Stimulated activated CD8-positive, alpha-beta memory T cell treated with anti-CD3 and anti-CD28 coated beads, Interleukin-4, amount 100 ng/mL, for 1 hour (primary cell): ENCODE results near the gene CTNND2.

Source experiments
- DNase-seq, 2 donors: peaks; one replicate each; pipeline ENCODE4 v3.0.0-alpha.2; 2020; ENCODE audit warnings: low read depth in 2 of 2, low spot score in 1 of 2

The CTNND2 gene, protein sequence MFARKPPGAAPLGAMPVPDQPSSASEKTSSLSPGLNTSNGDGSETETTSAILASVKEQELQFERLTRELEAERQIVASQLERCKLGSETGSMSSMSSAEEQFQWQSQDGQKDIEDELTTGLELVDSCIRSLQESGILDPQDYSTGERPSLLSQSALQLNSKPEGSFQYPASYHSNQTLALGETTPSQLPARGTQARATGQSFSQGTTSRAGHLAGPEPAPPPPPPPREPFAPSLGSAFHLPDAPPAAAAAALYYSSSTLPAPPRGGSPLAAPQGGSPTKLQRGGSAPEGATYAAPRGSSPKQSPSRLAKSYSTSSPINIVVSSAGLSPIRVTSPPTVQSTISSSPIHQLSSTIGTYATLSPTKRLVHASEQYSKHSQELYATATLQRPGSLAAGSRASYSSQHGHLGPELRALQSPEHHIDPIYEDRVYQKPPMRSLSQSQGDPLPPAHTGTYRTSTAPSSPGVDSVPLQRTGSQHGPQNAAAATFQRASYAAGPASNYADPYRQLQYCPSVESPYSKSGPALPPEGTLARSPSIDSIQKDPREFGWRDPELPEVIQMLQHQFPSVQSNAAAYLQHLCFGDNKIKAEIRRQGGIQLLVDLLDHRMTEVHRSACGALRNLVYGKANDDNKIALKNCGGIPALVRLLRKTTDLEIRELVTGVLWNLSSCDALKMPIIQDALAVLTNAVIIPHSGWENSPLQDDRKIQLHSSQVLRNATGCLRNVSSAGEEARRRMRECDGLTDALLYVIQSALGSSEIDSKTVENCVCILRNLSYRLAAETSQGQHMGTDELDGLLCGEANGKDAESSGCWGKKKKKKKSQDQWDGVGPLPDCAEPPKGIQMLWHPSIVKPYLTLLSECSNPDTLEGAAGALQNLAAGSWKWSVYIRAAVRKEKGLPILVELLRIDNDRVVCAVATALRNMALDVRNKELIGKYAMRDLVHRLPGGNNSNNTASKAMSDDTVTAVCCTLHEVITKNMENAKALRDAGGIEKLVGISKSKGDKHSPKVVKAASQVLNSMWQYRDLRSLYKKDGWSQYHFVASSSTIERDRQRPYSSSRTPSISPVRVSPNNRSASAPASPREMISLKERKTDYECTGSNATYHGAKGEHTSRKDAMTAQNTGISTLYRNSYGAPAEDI (N-terminal part only)

DNA sequence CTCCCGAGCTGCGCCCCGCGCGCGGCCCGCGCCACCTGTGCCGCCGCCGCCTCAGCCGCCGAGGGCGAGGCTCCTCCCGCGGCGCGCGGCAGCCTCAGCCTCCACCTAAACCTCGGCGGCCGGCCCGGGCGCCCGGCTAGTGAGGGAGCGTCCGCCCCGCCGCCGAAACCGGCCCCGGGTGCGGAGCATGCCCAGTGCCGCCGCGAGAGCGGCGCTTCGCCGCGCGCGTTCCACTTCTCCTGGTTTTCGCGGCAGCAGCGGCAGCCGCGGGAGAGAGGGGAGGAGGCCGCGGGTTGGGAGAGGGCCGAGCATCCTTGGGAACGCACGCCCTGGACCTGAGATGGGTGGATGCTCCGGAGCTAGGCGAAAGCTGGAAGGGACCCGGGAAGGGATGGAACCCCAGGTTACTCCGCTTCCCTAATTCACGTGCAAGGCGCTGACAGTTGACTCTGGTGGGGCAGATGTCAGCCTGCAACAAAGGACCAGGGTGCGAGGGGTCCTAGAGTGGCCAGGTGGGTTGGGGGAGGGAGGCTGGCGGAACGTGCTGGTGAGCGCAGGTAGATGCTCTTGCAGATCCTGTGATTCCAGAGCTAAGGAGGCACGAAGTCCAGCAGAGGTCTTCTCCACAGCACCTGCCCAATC lies at the start of gene CTNND2:
TSS of gene CTNND2 (minus strand) at position 182 of the 642 bp plus-strand sequence. CDS start 593 bp downstream, outside the sequence.
- DNase-seq, result no peak

DNA sequence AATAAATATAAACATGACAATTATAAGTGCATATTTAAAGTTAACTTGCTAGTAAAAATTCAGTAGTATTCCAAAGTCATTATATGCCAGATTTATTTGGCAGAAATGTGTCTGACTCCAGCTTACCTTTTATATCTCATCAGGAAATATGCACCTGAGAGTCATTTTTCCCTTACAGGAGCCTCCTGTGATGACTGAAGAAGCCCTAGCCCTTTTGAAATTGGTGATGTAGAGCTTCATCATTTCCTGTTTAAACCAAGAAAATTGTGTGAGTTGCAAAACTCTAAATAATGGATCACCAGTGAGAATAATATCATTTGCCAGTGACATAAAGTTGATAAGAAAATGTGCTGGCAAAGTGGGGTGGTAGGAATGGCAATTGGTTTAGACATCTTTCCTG lies 42.1 kb upstream of the CTNND2 start:
- no peak for DNase-seq

DNA sequence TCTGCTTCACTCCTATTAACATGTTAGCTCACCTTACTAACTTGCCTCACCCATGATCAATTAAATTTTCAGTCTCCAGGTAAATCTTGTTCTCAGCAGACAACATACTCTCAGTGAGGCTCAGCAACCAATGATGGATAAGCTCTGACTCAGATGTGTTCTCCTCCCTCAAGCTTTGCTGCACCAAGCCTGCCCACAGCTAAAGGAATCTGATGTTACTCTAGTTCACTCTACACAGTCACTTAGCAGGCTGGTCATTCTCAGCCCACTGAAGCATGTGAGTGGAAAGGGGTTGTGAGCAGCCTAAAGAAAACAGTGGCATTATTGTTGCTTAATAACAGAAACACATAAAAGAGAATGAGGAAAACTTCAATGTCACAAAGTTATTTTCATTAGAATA lies 37.3 kb upstream of the CTNND2 start:
- DNase-seq, result no peak

DNA sequence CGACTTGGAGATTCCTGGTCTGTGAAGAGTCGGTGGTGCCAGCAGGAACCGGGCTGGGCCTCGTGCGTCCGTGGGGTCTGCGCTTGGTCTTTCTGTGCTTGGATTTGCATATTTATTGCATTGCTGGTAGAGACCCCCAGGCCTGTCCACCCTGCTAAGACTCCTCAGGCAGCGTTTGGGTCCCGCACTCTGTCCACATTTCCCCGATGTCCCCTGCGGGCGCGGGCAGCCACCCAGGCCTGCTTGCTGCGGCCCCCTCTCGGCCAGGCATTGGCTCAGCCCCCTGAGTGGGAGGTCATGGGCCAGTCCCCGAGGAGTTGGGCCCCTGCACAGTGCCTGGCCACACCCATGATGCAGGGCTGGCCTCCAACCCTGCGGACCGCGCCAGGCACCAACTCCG lies 27.4 kb upstream of the CTNND2 start:
- no peak for DNase-seq

DNA sequence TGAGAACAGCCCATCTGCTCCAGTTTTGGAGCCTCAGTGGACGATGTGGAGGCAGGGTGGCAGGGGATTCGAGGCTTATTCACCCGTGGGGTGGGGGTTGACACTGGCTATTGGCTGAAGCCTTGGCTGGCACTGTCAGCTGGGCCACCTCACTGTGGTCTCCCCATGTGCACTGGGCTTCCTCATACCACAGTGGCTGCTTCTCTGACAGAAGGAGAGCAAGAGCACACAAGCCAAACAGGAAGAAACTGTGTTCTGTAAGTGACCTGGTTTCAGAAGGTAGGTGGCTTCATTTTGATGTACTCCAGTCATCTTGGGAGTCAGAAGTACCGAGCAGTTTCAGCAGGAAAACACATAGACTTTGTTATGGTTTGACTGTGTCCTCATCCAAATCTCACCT lies 24.7 kb upstream of the CTNND2 start:
- DNase-seq, result no peak

- no peak for DNase-seq
Observed at GRCh38 chr5:11925701-11926100, 21.5 kb upstream of the CTNND2 start.

DNA sequence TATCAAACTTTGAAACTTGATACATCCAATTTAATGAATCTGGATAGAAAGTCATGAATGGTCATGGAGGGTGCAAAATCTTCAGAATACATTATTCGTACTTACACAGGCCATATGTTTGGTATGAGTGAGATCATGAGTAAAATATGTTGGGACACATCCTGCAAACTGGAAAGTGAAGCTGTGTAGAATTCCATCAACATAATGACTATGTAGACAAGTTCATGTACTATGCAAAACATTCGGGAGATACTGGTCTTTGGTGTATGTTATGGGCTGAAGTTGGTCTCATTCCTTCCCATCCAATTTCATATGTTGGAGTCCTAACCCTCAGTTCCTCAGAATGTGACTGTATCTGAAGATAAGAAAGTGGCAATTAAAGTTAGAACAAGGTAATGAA lies 18.1 kb upstream of the CTNND2 start:
- no peak for DNase-seq

DNA sequence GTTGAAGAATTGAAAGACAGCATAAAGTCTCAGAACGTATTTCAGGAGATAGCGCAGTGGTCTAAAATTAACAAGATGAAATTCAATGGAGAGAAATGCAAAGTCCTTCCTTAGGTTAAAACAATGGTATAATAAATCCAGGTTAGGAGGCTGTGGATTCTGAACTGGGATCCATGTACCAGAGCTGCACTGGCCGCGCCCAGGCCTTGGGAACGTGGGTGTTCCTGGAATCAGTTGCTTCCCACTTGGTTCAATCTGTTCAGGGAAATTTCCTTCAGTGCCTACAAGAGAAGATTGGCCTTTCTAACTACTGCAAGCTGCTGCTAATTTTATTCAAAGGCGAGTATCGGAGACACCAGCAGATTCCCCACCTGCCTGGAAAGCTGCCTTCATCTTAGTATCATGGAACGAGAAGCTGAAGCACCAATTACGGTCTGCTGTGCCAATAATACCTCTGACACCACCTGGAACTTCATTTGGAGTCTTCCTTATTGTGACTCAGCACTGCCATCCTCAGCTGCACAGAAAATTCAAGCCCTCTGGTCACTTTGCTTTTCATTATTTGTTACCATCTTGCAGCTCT lies 14.3 kb upstream of the CTNND2 start:
- no peak for DNase-seq

- DNase-seq, result no peak
Observed at GRCh38 chr5:11909471-11909870, 5.2 kb upstream of the CTNND2 start.

DNA sequence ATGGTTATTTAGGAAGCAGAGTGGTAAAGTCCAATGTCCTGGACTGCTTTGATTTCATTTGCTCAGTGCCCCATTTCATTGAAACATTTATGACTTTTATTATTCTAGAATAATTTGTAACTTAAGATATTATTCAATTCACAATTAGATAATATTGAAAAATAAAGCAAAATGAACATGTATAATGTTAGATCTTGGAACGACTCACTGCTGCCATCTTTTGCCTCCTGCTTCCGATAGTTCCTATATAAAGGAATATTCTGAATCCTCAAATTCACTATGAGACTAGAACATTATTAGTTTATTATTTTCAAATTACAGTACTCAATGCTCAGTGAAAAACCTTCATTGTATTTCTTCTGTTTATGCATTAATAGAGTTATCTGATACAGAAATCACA lies 2.3 kb upstream of the CTNND2 start:
- no peak for DNase-seq

GRCh38 chr5:11905206-11905605 lies 960 bp upstream of the CTNND2 start:
- DNase-seq, result no peak

- DNase-seq, result no peak
Observed at GRCh38 chr5:11903614-11904264, 507 bp downstream of the CTNND2 start.

DNA sequence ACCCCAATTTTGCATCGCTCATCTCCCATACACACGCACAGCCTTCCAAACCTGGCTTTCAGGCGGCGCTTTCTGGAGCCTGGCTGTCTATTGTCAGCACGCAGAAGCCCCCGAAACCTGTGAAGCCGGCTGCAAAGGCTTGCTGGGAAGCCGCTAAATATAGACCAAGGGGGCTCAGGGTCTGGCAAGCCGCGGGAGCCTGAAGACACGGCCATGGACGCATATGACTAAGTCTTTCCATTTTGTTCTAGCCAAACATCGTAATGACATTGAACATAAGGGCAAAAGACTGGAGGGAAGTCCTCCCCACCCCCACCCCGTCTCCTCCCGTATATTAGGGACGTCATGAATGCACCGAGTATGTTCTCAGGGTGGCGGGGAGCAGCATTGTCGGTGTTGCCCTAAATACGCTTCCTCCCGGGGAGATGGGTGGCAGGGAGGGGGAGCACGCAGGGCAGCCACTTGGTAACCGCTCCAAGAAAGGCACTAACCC lies 1.1 kb downstream of the CTNND2 start:
- no peak for DNase-seq

DNA sequence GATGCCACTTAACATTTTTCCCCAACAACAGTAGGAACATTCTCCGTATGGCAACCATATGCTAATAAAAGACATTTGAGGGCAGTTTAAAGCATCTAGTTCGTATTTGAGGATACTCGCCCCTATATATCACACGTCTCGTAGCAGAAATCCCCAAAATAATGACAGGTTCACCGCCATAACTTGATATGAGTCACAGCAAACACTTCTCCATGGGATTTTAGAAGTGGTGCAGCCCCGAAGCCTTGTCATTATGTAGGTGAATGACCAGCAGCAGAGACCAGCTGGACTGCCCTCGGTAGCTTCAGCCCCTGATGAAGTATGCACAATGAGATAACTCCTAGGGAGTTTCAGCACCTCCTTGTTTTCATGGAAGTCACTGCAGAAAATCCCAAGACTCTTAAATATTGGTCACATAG lies 2.0 kb downstream of the CTNND2 start:
- no peak for DNase-seq

DNA sequence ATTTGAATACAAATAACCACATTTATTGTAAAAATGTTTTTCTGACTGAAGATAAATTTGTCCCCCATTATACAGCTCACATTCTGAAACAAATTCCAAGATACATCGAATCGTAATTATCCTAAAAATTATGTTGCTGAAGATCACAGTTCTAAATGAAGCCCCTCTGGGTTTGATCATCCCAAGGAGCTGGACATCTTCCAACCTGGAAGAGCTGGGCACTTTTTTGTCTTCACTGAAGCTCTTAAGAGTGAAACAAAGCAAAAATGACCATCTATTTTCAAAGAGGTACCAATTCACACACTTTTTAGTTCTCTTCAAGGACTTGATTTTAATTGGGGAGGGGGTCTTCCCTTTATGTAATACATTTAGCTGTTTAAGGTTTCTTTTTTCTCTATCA lies 5.5 kb downstream of the CTNND2 start:
- DNase-seq, result no peak

GRCh38 chr5:11897781-11898180 lies 6.5 kb downstream of the CTNND2 start:
- DNase-seq, result no peak

DNA sequence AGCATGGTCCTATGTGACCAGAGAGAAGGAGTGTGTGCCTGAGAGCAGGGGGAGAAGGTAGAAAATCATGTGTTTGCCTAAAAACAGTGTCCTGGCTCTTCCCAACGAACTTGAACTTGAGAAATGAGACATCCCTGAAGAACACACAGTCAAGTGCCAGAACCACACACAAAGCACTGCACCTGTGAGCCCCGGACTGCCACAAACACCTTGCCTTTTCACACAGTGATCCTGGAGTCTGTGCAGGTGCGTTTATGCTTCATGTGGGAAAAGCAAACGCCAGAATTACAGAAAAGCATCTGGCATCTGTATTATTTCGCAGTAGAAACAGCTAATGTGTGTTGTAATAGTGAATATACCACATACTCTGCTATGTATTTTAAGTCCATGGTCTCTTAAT lies 9.3 kb downstream of the CTNND2 start:
- DNase-seq, result no peak

DNA sequence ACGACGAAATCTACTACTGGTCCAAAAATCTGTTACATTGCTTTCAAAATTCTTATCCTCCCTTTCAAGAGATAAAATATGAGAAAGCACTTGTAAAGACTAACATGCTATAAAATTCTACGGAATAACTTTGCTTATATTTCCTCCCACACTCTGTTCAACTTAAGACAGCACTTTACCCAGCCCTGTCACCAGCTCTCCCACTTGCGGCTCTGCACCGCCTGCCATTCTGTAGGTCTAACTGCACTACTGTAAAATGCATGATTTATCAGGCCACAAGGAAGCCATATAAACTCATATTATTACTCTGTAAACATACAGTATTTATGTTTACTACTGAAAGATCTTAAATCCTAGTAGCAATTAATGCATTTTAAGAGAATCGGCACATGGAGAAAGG lies 11.4 kb downstream of the CTNND2 start:
- no peak for DNase-seq

GRCh38 chr5:11890777-11891176 lies 13.5 kb downstream of the CTNND2 start:
- DNase-seq, result no peak

GRCh38 chr5:11888221-11888620 lies 16.0 kb downstream of the CTNND2 start:
- no peak for DNase-seq
